MCF 10A (cell line): ENCODE results near the gene ACTN2. TPM values are rescaled to one million over a fixed set of nuclear protein-coding genes. Genes with fewer than 3 reads are reported as not detected.

Source experiments
- BruUV-seq: library from RNA; stranded (reverse); fragments of 400-500 nt; replicated peaks from 2 replicates; lab custom pipeline; 2021; lab: Mats Ljungman, UMichigan
- CTCF ChIA-PET: fragments of 300-600 bp; sonication (Branson Sonifier 250); formaldehyde crosslinking; extraction: SDS; loops from one replicate; lab custom pipeline; 2021; ENCODE audit warnings: antibody characterized with exemption, inconsistent platforms; lab: Yijun Ruan, JAX
- POLR2A ChIA-PET: fragments of 300-600, 350-650 bp; sonication (Branson Sonifier 250); formaldehyde crosslinking; extraction: SDS; loops from one replicate; lab custom pipeline; 2020; ENCODE audit warnings: antibody characterized with exemption, inconsistent platforms; lab: Yijun Ruan, JAX
- DNase-seq: peaks from one replicate; pipeline ENCODE4 v3.0.0-alpha.2; 2018; ENCODE audit not compliant: unreplicated experiment
- H3K27ac Mint-ChIP-seq: one replicate; pipeline ENCODE4 v1.8.0; 2022; ENCODE audit warnings: mild to moderate bottlenecking, low read depth, mixed read lengths; ENCODE audit not compliant: unreplicated experiment
- H3K27me3 Mint-ChIP-seq: one replicate; pipeline ENCODE4 v1.8.0; 2022; ENCODE audit warnings: mixed read lengths; ENCODE audit not compliant: insufficient read depth, unreplicated experiment
- H3K36me3 Mint-ChIP-seq: one replicate; pipeline ENCODE4 v1.8.0; 2022; ENCODE audit warnings: mild to moderate bottlenecking, moderate library complexity, mixed read lengths; ENCODE audit not compliant: insufficient read depth, unreplicated experiment
- H3K4me1 Mint-ChIP-seq: one replicate; pipeline ENCODE4 v1.8.0; 2022; ENCODE audit warnings: mixed read lengths; ENCODE audit not compliant: insufficient read depth, unreplicated experiment
- H3K4me3 Mint-ChIP-seq: one replicate; pipeline ENCODE4 v1.8.0; 2022; ENCODE audit warnings: mild to moderate bottlenecking, moderate library complexity, mixed read lengths; ENCODE audit not compliant: unreplicated experiment
- H3K9me3 Mint-ChIP-seq: one replicate; pipeline ENCODE4 v1.8.0; 2022; ENCODE audit warnings: mixed read lengths; ENCODE audit not compliant: unreplicated experiment
- CTCF ChIP-seq: fragments of 200-600 bp; IDR thresholded peaks from one replicate; pipeline ENCODE4 v1.8.0; 2022; ENCODE audit warnings: antibody characterized with exemption, mild to moderate bottlenecking; ENCODE audit not compliant: unreplicated experiment
- intact Hi-C: fragments of 100-400 bp; cut with micrococcal nuclease; formaldehyde crosslinking; loops from 2 replicates; pipeline ENCODE4 v1.14.1; 2022
- total RNA-seq: library from RNA; stranded (reverse); gene quantifications from 2 replicates; pipeline ENCODE4 v1.2.3, GENCODE V29; 2022

The ACTN2 gene
- total RNA-seq, 1 experiment from 2014 or later, result not detected

GRCh38 chr1:236795035-236795756 lies 108.9 kb downstream of the ACTN2 start, which contains the start of gene MTR:
MTR (plus strand) TSS chr1:236795292; CDS start chr1:236795704, 412 bp downstream.
- peaks cover 34% of the 10 kb centered on the region for H3K4me1 Mint-ChIP-seq
- peaks cover 15% of the 10 kb centered on the region for H3K27me3 Mint-ChIP-seq
- intact Hi-C loops, result loop anchor here (5.0 kb wide), 1 partner anchor 688 kb away; no protein-coding TSS in a partner anchor
- no peak for TF ChIP-seq CTCF
- ChIA-PET POLR2A (interaction anchor here (0.5 to 5.8 kb wide), 50 partner anchors 8 to 1292 kb away, joined by 3 to 88 read pairs (median 4); partner anchors contain the start of genes HEATR1 and LGALS8), CTCF (interaction anchor here (0.6 to 3.2 kb wide), 14 partner anchors 8 to 1182 kb away, joined by 3 to 28 read pairs (median 3); partner anchors contain the start of gene HEATR1)
- no TSS peak for BruUV-seq
- H3K27ac Mint-ChIP-seq, result peak within 1 kb of the TSS; percentile 88
- peaks cover 6% of the 10 kb centered on the region for H3K36me3 Mint-ChIP-seq
- peak within 1 kb of the TSS; percentile 93 for H3K4me3 Mint-ChIP-seq
- DNase-seq, result peak; percentile 100
- H3K9me3 Mint-ChIP-seq, result no peaks in the 10 kb centered on the region

GRCh38 chr1:236795757-236796667 lies 109.7 kb downstream of the ACTN2 start:
- intact Hi-C loops, result loop anchor here (2.0 to 5.0 kb wide), 2 partner anchors 187 to 689 kb away; no protein-coding TSS in a partner anchor
- H3K9me3 Mint-ChIP-seq, result no peaks in the 10 kb centered on the region
- H3K27ac Mint-ChIP-seq, result peak overlapping the region; percentile 88
- H3K27me3 Mint-ChIP-seq, result peaks cover 10% of the 10 kb centered on the region
- ChIA-PET POLR2A (interaction anchor here (0.6 to 5.8 kb wide), 28 partner anchors 9 to 974 kb away, joined by 3 to 88 read pairs (median 4); partner anchors contain the start of gene HEATR1), CTCF (interaction anchor here (0.6 to 3.2 kb wide), 18 partner anchors 8 to 881 kb away, joined by 3 to 28 read pairs (median 4); partner anchors contain the start of gene HEATR1)
- H3K4me1 Mint-ChIP-seq, result peaks cover 37% of the 10 kb centered on the region
- peaks cover 6% of the 10 kb centered on the region for H3K36me3 Mint-ChIP-seq
- peak overlapping the region; percentile 93 for H3K4me3 Mint-ChIP-seq
- DNase-seq, result no peak
- BruUV-seq, result TSS peak; percentile 56
- no peak for TF ChIP-seq CTCF

- Mint-ChIP-seq H3K4me3 (no peak overlapping the region), H3K27me3 (no peaks in the 10 kb centered on the region), H3K27ac (no peak overlapping the region), H3K36me3 (peaks cover 19% of the 10 kb centered on the region), H3K9me3 (no peaks in the 10 kb centered on the region), H3K4me1 (peaks cover 52% of the 10 kb centered on the region)
- ChIA-PET CTCF (interaction anchor here (0.6 to 5.5 kb wide), 9 partner anchors 10 to 764 kb away, joined by 3 to 37 read pairs (median 4); no protein-coding TSS in a partner anchor), POLR2A (interaction anchor here (0.6 to 1.8 kb wide), 6 partner anchors 9 to 880 kb away, joined by 3 to 5 read pairs (median 3); no protein-coding TSS in a partner anchor)
- intact Hi-C loops, result loop anchor here (5.0 kb wide), 1 partner anchor 692 kb away; no protein-coding TSS in a partner anchor
- no peak for DNase-seq
- TF ChIP-seq CTCF, result no peak
- no TSS peak for BruUV-seq
These were observed 112.7 kb downstream of the ACTN2 start for GRCh38 chr1:236799001-236799400.
